ENCODE results near the gene MED9. TPM values are rescaled to one million over a fixed set of nuclear protein-coding genes. Genes with fewer than 3 reads are reported as not detected.
"Not testable (repeated sequence)": the region's sequence is repeated elsewhere in the genome, so short reads cannot be mapped to it uniquely, and the experiment has no call there.

Gene MED9
- total and polyA plus RNA-seq, 8 donors, result 2.9 to 14.5 (median 11.7) TPM

DNA sequence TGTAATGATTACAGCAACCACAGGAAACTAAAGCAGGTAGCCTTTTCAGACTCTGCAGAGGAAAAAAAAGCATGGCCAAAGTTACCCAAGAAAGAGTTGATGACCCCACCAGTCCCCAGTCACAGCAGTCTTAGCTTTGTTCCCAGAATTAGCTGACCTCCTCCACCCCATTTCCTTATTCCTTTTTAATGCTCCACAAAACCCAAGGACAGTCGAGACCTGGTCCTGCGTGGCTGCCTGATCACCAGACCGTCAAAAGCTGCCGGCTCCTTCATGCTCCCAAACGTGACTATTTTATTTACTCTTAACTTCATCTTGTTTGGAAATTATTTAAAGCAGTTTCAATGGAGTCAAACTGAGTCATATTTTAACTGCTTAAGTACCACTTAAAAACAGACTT lies 28.7 kb upstream of the MED9 start:
- WGBS, 5 donors, result 52 to 62% (median 55%) methylated on average over 5 of the region's 5 CpGs
- DNase-seq, result no peak
- intact Hi-C loops (cut with DNase I; ENCODE audit: low total_unique reads), result no loop called here

DNA sequence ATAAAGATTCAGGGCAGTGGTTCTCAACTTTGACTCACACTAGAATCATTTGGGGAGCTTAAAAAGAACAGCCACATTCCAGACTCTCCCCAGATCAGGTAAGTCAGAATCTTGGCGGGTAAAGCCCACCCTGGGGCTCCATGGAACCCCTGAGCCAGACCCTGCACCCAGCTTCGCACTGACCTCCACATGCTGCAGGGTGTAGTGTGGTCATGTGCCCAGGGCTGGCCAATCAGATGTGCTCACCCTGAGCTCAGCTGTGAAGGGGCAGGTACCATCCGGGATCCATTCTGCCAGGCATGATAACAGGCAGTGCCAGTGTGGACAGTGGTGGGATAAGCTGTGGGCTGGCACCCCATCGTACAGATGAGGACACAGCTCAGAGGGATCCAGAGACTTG lies 28.1 kb upstream of the MED9 start:
- Histone ChIP-seq H3K9me3 (no peaks in the 10 kb centered on the region), H3K27me3 (no peaks in the 10 kb centered on the region), H3K36me3 (no peaks in the 10 kb centered on the region), H3K4me1 (peaks cover 7 to 22% (median 22%) of the 10 kb centered on the region in 4 donors), H3K4me3 (no peak overlapping the region), H3K27ac (no peak overlapping the region)
- no peak for DNase-seq
- intact Hi-C loops (cut with DNase I; ENCODE audit: low total_unique reads), result no loop called here
- WGBS, 5 donors, result 89 to 94% (median 90%) methylated on average over 2 to 4 of the region's 4 CpGs
- TF ChIP-seq EP300 (IDR thresholded peaks at IDR 0.05) (no peak), POLR2A (IDR thresholded peaks at IDR 0.05) (no peak), POLR2AphosphoS5 (IDR thresholded peaks at IDR 0.05) (no peak)
- TF ChIP-seq, protein P1, sequence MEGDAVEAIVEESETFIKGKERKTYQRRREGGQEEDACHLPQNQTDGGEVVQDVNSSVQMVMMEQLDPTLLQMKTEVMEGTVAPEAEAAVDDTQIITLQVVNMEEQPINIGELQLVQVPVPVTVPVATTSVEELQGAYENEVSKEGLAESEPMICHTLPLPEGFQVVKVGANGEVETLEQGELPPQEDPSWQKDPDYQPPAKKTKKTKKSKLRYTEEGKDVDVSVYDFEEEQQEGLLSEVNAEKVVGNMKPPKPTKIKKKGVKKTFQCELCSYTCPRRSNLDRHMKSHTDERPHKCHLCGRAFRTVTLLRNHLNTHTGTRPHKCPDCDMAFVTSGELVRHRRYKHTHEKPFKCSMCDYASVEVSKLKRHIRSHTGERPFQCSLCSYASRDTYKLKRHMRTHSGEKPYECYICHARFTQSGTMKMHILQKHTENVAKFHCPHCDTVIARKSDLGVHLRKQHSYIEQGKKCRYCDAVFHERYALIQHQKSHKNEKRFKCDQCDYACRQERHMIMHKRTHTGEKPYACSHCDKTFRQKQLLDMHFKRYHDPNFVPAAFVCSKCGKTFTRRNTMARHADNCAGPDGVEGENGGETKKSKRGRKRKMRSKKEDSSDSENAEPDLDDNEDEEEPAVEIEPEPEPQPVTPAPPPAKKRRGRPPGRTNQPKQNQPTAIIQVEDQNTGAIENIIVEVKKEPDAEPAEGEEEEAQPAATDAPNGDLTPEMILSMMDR (IDR thresholded peaks at IDR 0.05), result no peak

More for the DNA sequence above, 28.7 kb upstream of the MED9 start:
- H3K9me3 ChIP-seq, result no peaks in the 10 kb centered on the region
- H3K36me3 ChIP-seq, result no peaks in the 10 kb centered on the region
- peaks cover 7 to 23% (median 22%) of the 10 kb centered on the region in 4 donors for H3K4me1 ChIP-seq
- H3K27me3 ChIP-seq, result no peaks in the 10 kb centered on the region
- H3K27ac ChIP-seq, result peak overlapping the region in 1 of 5 donors; percentile 73
- no peak overlapping the region for H3K4me3 ChIP-seq
- TF ChIP-seq, protein P1 (IDR thresholded peaks at IDR 0.05), result no peak
- no peak for TF ChIP-seq POLR2AphosphoS5 (IDR thresholded peaks at IDR 0.05)
- no peak for TF ChIP-seq POLR2A (IDR thresholded peaks at IDR 0.05)
- no peak for TF ChIP-seq EP300 (IDR thresholded peaks at IDR 0.05)

DNA sequence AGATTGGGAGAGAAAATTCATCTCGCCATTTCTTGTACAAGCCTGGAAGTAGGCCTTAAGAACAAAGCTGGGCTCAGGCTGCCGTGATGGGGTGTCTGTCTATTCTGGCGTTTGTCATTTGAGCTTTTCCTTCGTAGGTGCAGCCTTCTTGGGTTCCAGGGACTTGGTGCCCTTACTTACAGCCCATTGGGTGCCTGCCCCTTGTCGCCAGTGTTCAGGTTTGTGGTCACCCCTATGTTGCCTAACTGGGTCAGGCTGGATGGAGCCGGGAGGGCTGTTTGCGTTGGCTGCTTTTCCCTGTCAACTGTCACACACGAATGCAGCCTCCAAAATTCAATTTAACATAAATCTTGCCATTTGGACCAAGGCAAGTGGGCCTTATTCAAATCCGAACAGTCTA lies 23.7 kb upstream of the MED9 start:
- peak in 1 of 2 donors; percentile 14 for DNase-seq
- H3K36me3 ChIP-seq, result no peaks in the 10 kb centered on the region
- no peak overlapping the region for H3K4me3 ChIP-seq
- no peak overlapping the region for H3K27ac ChIP-seq
- intact Hi-C loops (cut with DNase I; ENCODE audit: low total_unique reads), result no loop called here
- TF ChIP-seq POLR2A (IDR thresholded peaks at IDR 0.05), result no peak
- TF ChIP-seq EP300 (IDR thresholded peaks at IDR 0.05), result no peak
- TF ChIP-seq POLR2AphosphoS5 (IDR thresholded peaks at IDR 0.05), result no peak
- TF ChIP-seq, protein P1 (IDR thresholded peaks at IDR 0.05), result no peak
- H3K4me1 ChIP-seq, result no peaks in the 10 kb centered on the region
- H3K27me3 ChIP-seq, result no peaks in the 10 kb centered on the region
- 72 to 87% (median 79%) methylated on average over 9 of the region's 9 CpGs for whole genome bisulfite sequencing, 5 donors
- no peaks in the 10 kb centered on the region for H3K9me3 ChIP-seq

DNA sequence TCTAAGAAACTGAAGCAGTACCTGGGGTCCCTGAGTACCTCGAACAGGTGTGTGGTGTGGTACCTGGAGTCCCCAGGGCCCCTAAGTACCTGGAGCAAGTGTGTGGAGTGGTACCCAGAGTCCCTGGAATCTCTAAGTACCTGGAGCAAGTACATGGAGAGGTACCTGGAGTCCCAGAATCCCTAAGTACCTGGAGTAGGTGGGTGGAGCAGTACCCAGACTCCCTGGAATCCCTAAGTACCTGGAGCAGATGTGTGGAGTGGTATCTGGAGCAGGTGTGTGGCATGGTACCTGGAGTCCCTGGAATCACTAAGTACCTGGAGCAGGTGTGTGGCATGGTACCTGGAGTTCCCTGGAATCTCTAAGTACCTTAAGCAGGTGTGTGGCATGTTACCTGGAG lies 22.5 kb upstream of the MED9 start:
- 77 to 89% (median 82%) methylated on average over 1 of the region's 1 CpG for WGBS, 5 donors
- Histone ChIP-seq H3K27ac (no peak overlapping the region), H3K27me3 (no peaks in the 10 kb centered on the region), H3K4me3 (no peak overlapping the region), H3K4me1 (no peaks in the 10 kb centered on the region), H3K36me3 (no peaks in the 10 kb centered on the region), H3K9me3 (no peaks in the 10 kb centered on the region)
- peak in 1 of 2 donors; percentile 0 for DNase-seq
- TF ChIP-seq POLR2AphosphoS5 (IDR thresholded peaks at IDR 0.05) (no peak), EP300 (IDR thresholded peaks at IDR 0.05) (no peak), POLR2A (IDR thresholded peaks at IDR 0.05) (no peak)
- TF ChIP-seq, protein P1 (IDR thresholded peaks at IDR 0.05), result no peak
- intact Hi-C loops (cut with DNase I; ENCODE audit: low total_unique reads), result no loop called here

DNA sequence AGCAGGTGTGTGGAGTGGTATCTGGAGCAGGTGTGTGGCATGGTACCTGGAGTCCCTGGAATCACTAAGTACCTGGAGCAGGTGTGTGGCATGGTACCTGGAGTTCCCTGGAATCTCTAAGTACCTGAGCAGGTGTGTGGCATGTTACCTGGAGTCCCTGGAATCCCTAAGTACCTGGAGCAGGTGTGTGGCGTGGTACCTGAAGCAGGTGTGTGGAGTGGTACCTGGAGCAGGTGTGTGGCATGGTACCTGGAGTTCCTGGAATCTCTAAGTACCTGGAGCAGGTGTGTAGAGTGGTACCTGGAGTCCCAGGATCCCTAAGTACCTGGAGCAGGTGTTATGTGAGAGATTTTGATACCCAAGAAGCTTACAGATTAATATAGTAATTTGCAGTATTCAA lies 22.1 kb upstream of the MED9 start:
- H3K36me3 ChIP-seq; H3K4me1 ChIP-seq; H3K27me3 ChIP-seq; DNase-seq; H3K9me3 ChIP-seq; intact Hi-C loops (cut with DNase I; ENCODE audit: low total_unique reads); H3K27ac ChIP-seq; H3K4me3 ChIP-seq: not testable (repeated sequence)
- 30 to 64% (median 64%) methylated on average over 1 of the region's 1 CpG for WGBS, 5 donors
